GM21526 (cell line): Measurements from ENCODE around the gene NDUFAF2.
"Not testable (repeated sequence)": the region's sequence is repeated elsewhere in the genome, so short reads cannot be mapped to it uniquely, and the experiment has no call there.

ENCODE experiments used
- ATAC-seq: cut with Tn5 transposase; IDR thresholded peaks from one replicate; pipeline ENCODE4 v1.9.1; 2021; ENCODE audit warnings: moderate library complexity; ENCODE audit not compliant: unreplicated experiment, low FRiP score

The NDUFAF2 gene

GRCh38 chr5:60944904-60945812 lies at the start of gene NDUFAF2, which contains the start of gene ERCC8:
Gene NDUFAF2 (plus strand): TSS chr5:60945205. CDS start chr5:60945256, 51 bp downstream.
Gene ERCC8 (minus strand): TSS chr5:60945070. CDS start chr5:60945008, 62 bp downstream.
- peak; percentile 99 for ATAC-seq

- ATAC-seq: no peak
Measured at GRCh38 chr5:60896991-60897390, 48.0 kb upstream of the NDUFAF2 start.

GRCh38 chr5:60903356-60903755 lies 41.6 kb upstream of the NDUFAF2 start:
- no peak for ATAC-seq

GRCh38 chr5:60916646-60917045 lies 28.4 kb upstream of the NDUFAF2 start:
- no peak for ATAC-seq

GRCh38 chr5:60918466-60918865 lies 26.5 kb upstream of the NDUFAF2 start:
- no peak for ATAC-seq

GRCh38 chr5:60927450-60927849 lies 17.6 kb upstream of the NDUFAF2 start:
- no peak for ATAC-seq

GRCh38 chr5:60929024-60929423 lies 16.0 kb upstream of the NDUFAF2 start:
- no peak for ATAC-seq

- ATAC-seq: no peak
Measured at GRCh38 chr5:60943624-60944023, 1.4 kb upstream of the NDUFAF2 start.

- ATAC-seq: peak; percentile 31
Measured at GRCh38 chr5:60945813-60946187, 795 bp downstream of the NDUFAF2 start.

GRCh38 chr5:60948738-60949137 lies 3.7 kb downstream of the NDUFAF2 start:
- ATAC-seq: no peak

- ATAC-seq: no peak
Measured at GRCh38 chr5:60955239-60955638, 10.2 kb downstream of the NDUFAF2 start.

- ATAC-seq: no peak
Measured at GRCh38 chr5:60958088-60958487, 13.1 kb downstream of the NDUFAF2 start.

- no peak for ATAC-seq
Measured at GRCh38 chr5:60958712-60959111, 13.7 kb downstream of the NDUFAF2 start.

GRCh38 chr5:60959156-60959555 lies 14.2 kb downstream of the NDUFAF2 start:
- no peak for ATAC-seq

GRCh38 chr5:60960591-60960990 lies 15.6 kb downstream of the NDUFAF2 start:
- ATAC-seq: no peak

- no peak for ATAC-seq
Measured at GRCh38 chr5:60961685-60962084, 16.7 kb downstream of the NDUFAF2 start.

- ATAC-seq: no peak
Measured at GRCh38 chr5:60972231-60972630, 27.2 kb downstream of the NDUFAF2 start.

GRCh38 chr5:60977956-60978737 lies 33.1 kb downstream of the NDUFAF2 start:
- no peak for ATAC-seq

- no peak for ATAC-seq
Measured at GRCh38 chr5:60978968-60979367, 34.0 kb downstream of the NDUFAF2 start.

GRCh38 chr5:60980511-60980910 lies 35.5 kb downstream of the NDUFAF2 start:
- no peak for ATAC-seq

GRCh38 chr5:60982127-60982526 lies 37.1 kb downstream of the NDUFAF2 start:
- not testable (repeated sequence) for ATAC-seq
